ENCODE measurements around the gene CDKAL1. TPM values are rescaled to one million over a fixed set of nuclear protein-coding genes. Genes with fewer than 3 reads are reported as not detected.

Gene CDKAL1
- total RNA-seq, 4 donors from 2014 or later: 10.1 to 22.0 (median 12.5) TPM

DNA sequence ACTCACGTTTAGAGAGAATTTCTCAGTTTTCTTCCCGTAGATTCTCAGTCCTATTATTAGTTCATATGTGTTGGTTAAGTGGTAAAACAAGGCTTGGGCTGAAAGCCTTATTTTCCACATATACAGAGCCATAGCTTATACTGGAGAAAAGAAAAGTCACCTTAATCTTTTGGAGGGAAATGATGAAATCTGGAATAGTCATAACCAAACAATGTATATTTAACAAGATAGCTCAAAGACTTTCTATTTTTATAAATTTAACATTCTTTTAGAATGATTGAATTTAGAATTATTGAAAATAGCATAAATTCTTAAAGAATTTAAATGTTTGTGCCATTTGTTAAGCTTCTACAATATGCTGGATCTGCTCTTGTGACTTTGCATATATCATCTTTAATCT lies 85.8 kb downstream of the CDKAL1 start:
- H3K27me3 ChIP-seq: no peaks in the 10 kb centered on the region
- H3K4me1 ChIP-seq: no peaks in the 10 kb centered on the region
- TF ChIP-seq EP300 (IDR thresholded peaks at IDR 0.05) (no peak), POLR2AphosphoS5 (IDR thresholded peaks at IDR 0.05) (no peak), POLR2A (IDR thresholded peaks at IDR 0.05) (no peak)
- TF ChIP-seq, protein P1, sequence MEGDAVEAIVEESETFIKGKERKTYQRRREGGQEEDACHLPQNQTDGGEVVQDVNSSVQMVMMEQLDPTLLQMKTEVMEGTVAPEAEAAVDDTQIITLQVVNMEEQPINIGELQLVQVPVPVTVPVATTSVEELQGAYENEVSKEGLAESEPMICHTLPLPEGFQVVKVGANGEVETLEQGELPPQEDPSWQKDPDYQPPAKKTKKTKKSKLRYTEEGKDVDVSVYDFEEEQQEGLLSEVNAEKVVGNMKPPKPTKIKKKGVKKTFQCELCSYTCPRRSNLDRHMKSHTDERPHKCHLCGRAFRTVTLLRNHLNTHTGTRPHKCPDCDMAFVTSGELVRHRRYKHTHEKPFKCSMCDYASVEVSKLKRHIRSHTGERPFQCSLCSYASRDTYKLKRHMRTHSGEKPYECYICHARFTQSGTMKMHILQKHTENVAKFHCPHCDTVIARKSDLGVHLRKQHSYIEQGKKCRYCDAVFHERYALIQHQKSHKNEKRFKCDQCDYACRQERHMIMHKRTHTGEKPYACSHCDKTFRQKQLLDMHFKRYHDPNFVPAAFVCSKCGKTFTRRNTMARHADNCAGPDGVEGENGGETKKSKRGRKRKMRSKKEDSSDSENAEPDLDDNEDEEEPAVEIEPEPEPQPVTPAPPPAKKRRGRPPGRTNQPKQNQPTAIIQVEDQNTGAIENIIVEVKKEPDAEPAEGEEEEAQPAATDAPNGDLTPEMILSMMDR (IDR thresholded peaks at IDR 0.05): no peak
- WGBS: 93% methylated on average over 2 of the region's 2 CpGs
- DNase-seq (ENCODE audit: low spot score in 2 of 2): no peak
- H3K9me3 ChIP-seq: no peaks in the 10 kb centered on the region
- no peak overlapping the region for H3K27ac ChIP-seq
- no peak overlapping the region for H3K4me3 ChIP-seq
- H3K36me3 ChIP-seq: no peaks in the 10 kb centered on the region

DNA sequence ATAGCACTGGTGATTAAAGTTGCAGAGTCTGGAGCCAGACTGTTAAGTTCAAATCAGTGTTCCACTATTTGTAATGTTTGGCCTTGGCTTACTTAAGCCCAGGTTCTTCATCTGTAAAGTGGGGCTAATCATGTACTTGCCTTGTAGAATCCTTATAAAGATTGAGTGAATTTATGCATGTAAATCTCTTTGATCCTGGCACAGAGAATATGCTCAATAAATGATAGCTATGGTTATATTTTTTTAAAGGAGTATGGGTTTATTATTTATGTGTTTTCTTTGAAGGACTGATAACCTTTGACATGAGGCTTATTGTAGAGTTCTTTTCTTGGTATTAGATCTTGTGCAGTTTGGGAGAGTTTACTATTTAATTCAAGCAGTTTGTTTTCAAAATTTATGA lies 89.5 kb downstream of the CDKAL1 start:
- no peak overlapping the region for H3K4me3 ChIP-seq
- TF ChIP-seq EP300 (IDR thresholded peaks at IDR 0.05) (no peak), POLR2AphosphoS5 (IDR thresholded peaks at IDR 0.05) (no peak), POLR2A (IDR thresholded peaks at IDR 0.05) (no peak)
- TF ChIP-seq, protein P1 (IDR thresholded peaks at IDR 0.05): no peak
- no peaks in the 10 kb centered on the region for H3K27me3 ChIP-seq
- H3K27ac ChIP-seq: no peak overlapping the region
- H3K36me3 ChIP-seq: no peaks in the 10 kb centered on the region
- no peak for DNase-seq (ENCODE audit: low spot score in 2 of 2)
- no peaks in the 10 kb centered on the region for H3K4me1 ChIP-seq
- H3K9me3 ChIP-seq: no peaks in the 10 kb centered on the region

DNA sequence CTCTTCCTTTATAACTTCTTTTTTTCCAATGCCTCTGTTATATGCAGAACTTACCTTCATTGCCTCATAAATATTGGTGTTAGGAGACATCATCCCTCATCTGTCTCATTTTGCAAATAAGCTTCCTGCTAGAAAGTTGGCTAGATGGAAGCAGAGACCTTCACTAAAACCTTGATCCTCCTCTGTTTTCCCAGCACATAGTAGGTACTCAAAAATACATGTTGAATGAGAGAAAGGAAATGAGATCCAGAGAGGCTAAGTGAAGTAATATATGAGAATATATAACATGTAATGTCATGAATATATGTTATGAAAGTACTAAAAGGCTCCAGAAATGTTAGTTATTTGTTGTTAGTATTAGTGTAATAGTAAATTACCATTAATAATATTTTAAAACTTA lies 91.9 kb downstream of the CDKAL1 start:
- Histone ChIP-seq H3K27ac (no peak overlapping the region), H3K36me3 (no peaks in the 10 kb centered on the region), H3K27me3 (no peaks in the 10 kb centered on the region), H3K4me1 (no peaks in the 10 kb centered on the region), H3K4me3 (no peak overlapping the region), H3K9me3 (no peaks in the 10 kb centered on the region)
- TF ChIP-seq POLR2A (IDR thresholded peaks at IDR 0.05) (no peak), EP300 (IDR thresholded peaks at IDR 0.05) (no peak), POLR2AphosphoS5 (IDR thresholded peaks at IDR 0.05) (no peak)
- TF ChIP-seq, protein P1 (IDR thresholded peaks at IDR 0.05): no peak
- DNase-seq (ENCODE audit: low spot score in 2 of 2): no peak

DNA sequence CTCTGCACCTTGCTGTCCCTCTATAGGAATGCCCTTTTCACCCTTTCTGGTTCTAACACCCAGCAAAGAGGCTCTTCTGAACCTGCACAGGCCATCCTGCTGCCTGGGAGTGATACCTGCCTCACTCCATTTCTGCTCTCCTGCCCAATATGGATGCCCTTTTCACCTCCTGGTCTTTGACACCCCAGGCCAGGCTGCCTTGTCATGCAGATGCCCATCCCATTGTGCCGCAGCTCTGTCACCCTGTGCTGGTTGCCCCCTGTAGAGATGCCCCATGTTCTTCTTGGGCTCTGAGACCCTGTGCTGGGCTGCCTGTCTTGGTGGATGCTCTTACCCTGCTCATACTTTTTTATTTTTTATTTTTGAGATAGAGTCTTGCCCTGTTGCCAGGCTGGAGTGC lies 95.3 kb downstream of the CDKAL1 start:
- 100% methylated on average over 1 of the region's 1 CpG for WGBS
- H3K27me3 ChIP-seq: no peaks in the 10 kb centered on the region
- TF ChIP-seq, protein P1 (IDR thresholded peaks at IDR 0.05): no peak
- TF ChIP-seq POLR2AphosphoS5 (IDR thresholded peaks at IDR 0.05) (no peak), EP300 (IDR thresholded peaks at IDR 0.05) (no peak), POLR2A (IDR thresholded peaks at IDR 0.05) (no peak)

DNA sequence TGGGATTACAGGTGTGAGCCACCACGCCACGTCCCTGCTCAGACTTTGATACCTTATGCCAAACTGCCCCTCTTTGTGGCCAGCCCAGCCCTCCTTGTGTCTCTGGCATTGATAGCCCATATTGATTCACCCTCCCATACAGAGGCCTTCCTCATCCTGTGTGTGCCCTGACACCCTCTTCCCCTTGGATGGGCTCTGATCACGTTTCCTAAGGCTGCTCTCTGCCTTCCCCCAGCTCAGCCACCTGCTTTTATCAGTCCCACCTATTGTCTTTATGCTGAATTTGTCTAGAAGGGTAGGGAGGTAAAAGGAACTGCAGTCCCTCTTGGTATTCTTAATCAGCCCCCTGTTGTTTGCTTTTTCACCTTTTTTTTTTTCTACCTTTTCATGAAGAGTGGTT lies 95.9 kb downstream of the CDKAL1 start:
- WGBS: 92% methylated on average over 3 of the region's 3 CpGs

More for the DNA sequence above, 95.3 kb downstream of the CDKAL1 start:
- Histone ChIP-seq H3K36me3 (no peaks in the 10 kb centered on the region), H3K9me3 (no peaks in the 10 kb centered on the region), H3K27ac (no peak overlapping the region), H3K4me3 (no peak overlapping the region), H3K4me1 (no peaks in the 10 kb centered on the region)
- DNase-seq (ENCODE audit: low spot score in 2 of 2): no peak

More for the DNA sequence above, 95.9 kb downstream of the CDKAL1 start:
- no peak for DNase-seq (ENCODE audit: low spot score in 2 of 2)
- TF ChIP-seq EP300 (IDR thresholded peaks at IDR 0.05): no peak
- TF ChIP-seq POLR2AphosphoS5 (IDR thresholded peaks at IDR 0.05): no peak
- TF ChIP-seq, protein P1 (IDR thresholded peaks at IDR 0.05): no peak
- no peak for TF ChIP-seq POLR2A (IDR thresholded peaks at IDR 0.05)
- H3K4me1 ChIP-seq: no peaks in the 10 kb centered on the region
- H3K27ac ChIP-seq: no peak overlapping the region
- H3K36me3 ChIP-seq: no peaks in the 10 kb centered on the region
- H3K27me3 ChIP-seq: no peaks in the 10 kb centered on the region
- H3K9me3 ChIP-seq: no peaks in the 10 kb centered on the region
- no peak overlapping the region for H3K4me3 ChIP-seq
